K562 (cell line): Measurements from ENCODE around the gene DHRS3. TPM values are rescaled to one million over a fixed set of nuclear protein-coding genes. Genes with fewer than 3 reads are reported as not detected.

Experiments used
- ATAC-seq: fragments of 200-7000 bp; cut with Tn5 transposase; 3 replicates; pipeline ENCODE4 v1.9.1; 2020; ENCODE audit warnings: moderate library complexity
- BruUV-seq: library from RNA; stranded (reverse); fragments of 400-500 nt; replicated peaks from 2 replicates; lab custom pipeline; 2021; lab: Mats Ljungman, UMichigan
- CTCF ChIA-PET: fragments of 300-600 bp; formaldehyde crosslinking; extraction: SDS; loops from one replicate; lab custom pipeline; 2021; ENCODE audit warnings: low intra/inter-chr PET ratio; lab: Yijun Ruan, JAX
- POLR2A ChIA-PET: fragments of 300-600, 350-650 bp; sonication (Branson Sonifier 250); formaldehyde crosslinking; extraction: SDS; loops from one replicate; lab custom pipeline; 2021; ENCODE audit warnings: antibody characterized with exemption, inconsistent platforms; lab: Yijun Ruan, JAX
- DNase-seq, 4 experiments: peaks; one replicate each; pipeline versions ENCODE4 v3.0.0 to v3.0.0-alpha.2; 2011 to 2018; ENCODE audit warnings: low spot score in 3 of 4, mixed read lengths in 3 of 4; ENCODE audit errors: extremely low read depth in 1 of 4
- FAIRE-seq: peaks from 2 replicates; lab custom pipeline; 2011; peaks lifted over from hg19 to GRCh38; lab: Jason Lieb, UNC
- H2AFZ ChIP-seq: 2 replicates; pipeline ENCODE4 v1.6.0; 2011; ENCODE audit warnings: low read depth, low read length, control low read depth, inconsistent platforms
- H3K27ac ChIP-seq: fragments of 200-600 bp; 3 replicates; pipeline ENCODE4 v1.8.0; 2011; ENCODE audit warnings: low read depth, mild to moderate bottlenecking, control low read depth, inconsistent platforms, low read length, moderate library complexity, mixed read lengths; ENCODE audit errors: extremely low read depth
- H3K27me3 ChIP-seq, 2 experiments: fragments of 300-600 bp in 1 of 2; 2 replicates in 1 of 2; 3 replicates in 1 of 2; pipeline versions ENCODE4 v1.6.0 to v1.8.0; 2011; ENCODE audit warnings: inconsistent platforms in 2 of 2, low read length in 2 of 2, mild to moderate bottlenecking in 1 of 2, mixed read lengths in 1 of 2, moderate library complexity in 1 of 2; ENCODE audit not compliant: control insufficient read depth in 2 of 2, insufficient read depth in 2 of 2
- H3K36me3 ChIP-seq: fragments of 300-600 bp; 3 replicates; pipeline ENCODE4 v1.8.0; 2011; ENCODE audit warnings: mild to moderate bottlenecking, low read length, inconsistent platforms; ENCODE audit not compliant: control insufficient read depth, insufficient read depth
- H3K4me1 ChIP-seq, 2 experiments: fragments of 200-600 bp in 1 of 2; replicated peaks in 1 of 2; 2 replicates in 1 of 2; 3 replicates in 1 of 2; pipeline versions ENCODE4 v1.5.1 to v1.8.0; 2011; ENCODE audit warnings: inconsistent platforms in 2 of 2, low read length in 2 of 2, mild to moderate bottlenecking in 1 of 2, mixed read lengths in 1 of 2, moderate library complexity in 1 of 2; ENCODE audit not compliant: control insufficient read depth in 2 of 2, insufficient read depth in 2 of 2
- H3K4me2 ChIP-seq: 2 replicates; pipeline ENCODE4 v1.6.1; 2011; ENCODE audit warnings: low read length, control low read depth, inconsistent platforms, mixed read lengths; ENCODE audit not compliant: insufficient read depth
- H3K4me3 ChIP-seq: fragments of 200-600 bp; sonication (generic), shearing (Covaris generic); 2 replicates; pipeline ENCODE4 v1.5.1; 2016; ENCODE audit warnings: control low read depth, inconsistent platforms
- H3K79me2 ChIP-seq: fragments of 200-600 bp; 3 replicates; pipeline ENCODE4 v1.8.0; 2011; ENCODE audit warnings: low read length, inconsistent platforms; ENCODE audit not compliant: control insufficient read depth, insufficient read depth
- H3K9ac ChIP-seq, 2 experiments: 2 replicates each; pipeline versions ENCODE4 v1.6.0 to v1.6.1; 2011; ENCODE audit warnings: low read depth in 2 of 2, low read length in 2 of 2, control low read depth in 1 of 2, inconsistent platforms in 1 of 2, mild to moderate bottlenecking in 1 of 2, mixed read lengths in 1 of 2; ENCODE audit not compliant: insufficient read depth in 1 of 2
- H3K9me1 ChIP-seq: one replicate; pipeline ENCODE4 v1.6.0; 2011; ENCODE audit warnings: inconsistent platforms, mild to moderate bottlenecking, low read length, moderate library complexity; ENCODE audit not compliant: control insufficient read depth, insufficient read depth
- H3K9me3 ChIP-seq: replicated peaks from 2 replicates; pipeline ENCODE4 v1.5.1; 2011; ENCODE audit warnings: low read depth, low read length, inconsistent platforms; ENCODE audit not compliant: control insufficient read depth, insufficient read depth
- H4K20me1 ChIP-seq: replicated peaks from 2 replicates; pipeline ENCODE4 v1.6.1; 2011; ENCODE audit warnings: low read length, inconsistent platforms, mixed read lengths; ENCODE audit not compliant: control insufficient read depth, insufficient read depth
- BACH1 ChIP-seq: fragments of 200-800 bp; sonication (Bioruptor generic); IDR thresholded peaks from 2 replicates; pipeline ENCODE4 v1.6.1; 2016; ENCODE audit warnings: missing genetic modification characterization, missing compliant biosample characterization
- E2F6 ChIP-seq, 2 experiments: IDR thresholded peaks; 2 replicates each; pipeline ENCODE4 v1.6.1; 2011; ENCODE audit warnings: borderline replicate concordance in 1 of 2, control low read depth in 1 of 2, low read depth in 1 of 2, low read length in 1 of 2, mild to moderate bottlenecking in 1 of 2, mixed read lengths in 1 of 2, moderate library complexity in 1 of 2; ENCODE audit not compliant: insufficient read depth in 1 of 2, insufficient read length in 1 of 2, poor library complexity in 1 of 2, severe bottlenecking in 1 of 2; ENCODE audit errors: extremely low read depth in 1 of 2
- JUN ChIP-seq, 2 experiments: sonication (generic) in 1 of 2; formaldehyde crosslinking in 1 of 2; IDR thresholded peaks; 2 replicates each; pipeline versions ENCODE4 v1.6.1 to v1.8.0; 2012 to 2022; ENCODE audit warnings: borderline replicate concordance in 2 of 2, mild to moderate bottlenecking in 2 of 2, improper control_type of control experiment in 1 of 2, low read depth in 1 of 2, low read length in 1 of 2, missing genetic modification reagents in 1 of 2
- NCOA6 ChIP-seq: fragments of 450-650 bp; IDR thresholded peaks from 2 replicates; pipeline ENCODE4 v1.6.1; 2017; ENCODE audit warnings: mild to moderate bottlenecking
- PKNOX1 ChIP-seq: fragments of 450-650 bp; IDR thresholded peaks from 2 replicates; pipeline ENCODE4 v1.6.1; 2016
- ZC3H8 ChIP-seq: fragments of 450-650 bp; IDR thresholded peaks from 2 replicates; pipeline ENCODE4 v1.6.1; 2017
- ZNF407 ChIP-seq: fragments of 450-650 bp; IDR thresholded peaks from 2 replicates; pipeline ENCODE4 v1.6.1; 2016; ENCODE audit warnings: low read depth
- WGBS: fragments of 100-300 bp; shearing (Covaris generic); methylation state at CpG from one replicate; pipeline ENCODE4 v1.1.6; 2016; ENCODE audit warnings: low coverage, mixed read lengths; ENCODE audit not compliant: insufficient coverage; ENCODE audit errors: missing lambda C conversion rate; 5-methylcytosine and 5-hydroxymethylcytosine counted together
- in situ Hi-C: fragments of 300-500 bp; cut with MboI; formaldehyde crosslinking; loops from 4 replicates; pipeline ENCODE4 v1.15.0; 2018; ENCODE audit warnings: inconsistent platforms, mixed read lengths
- intact Hi-C: fragments of 100-400 bp; cut with micrococcal nuclease; formaldehyde crosslinking; loops from 2 replicates; pipeline ENCODE4 v1.14.2; 2022
- polyA plus RNA-seq, 8 experiments: library from polyadenylated mRNA; depleted of rRNA in 4 of 8; stranded (reverse) in 5 of 8; unstranded in 3 of 8; fragments of >200 nt; fragmentation: Nextera tagmentation in 2 of 8; fragmentation: Illumina TruSeq in 1 of 8; extraction: Ambion mirVana in 2 of 8; extraction: Trizol in 1 of 8; gene quantifications; 2 replicates each; pipeline versions ENCODE4 v1.2.1 to v1.2.3, GENCODE V29; 2011 to 2014; ENCODE audit warnings: inconsistent platforms in 1 of 8, missing spikeins in 1 of 8
- total RNA-seq, 7 experiments: library from RNA; depleted of rRNA in 6 of 7; stranded (reverse); fragments of >200 nt in 6 of 7; fragmentation: Illumina TruSeq in 2 of 7; extraction: Trizol in 2 of 7; gene quantifications; 2 replicates each; pipeline versions ENCODE4 v1.2.1 to v1.2.3, GENCODE V29; 2011 to 2021; ENCODE audit warnings: low replicate concordance in 1 of 7

The DHRS3 gene
- total and polyA plus RNA-seq, 9 of the 15 experiments (the other 6 are each of a cell fraction or from before 2014, with no cell fraction given) = 21.0 to 116 (median 58.7) TPM

GRCh38 chr1:12542616-12543592, 75.1 kb downstream of the DHRS3 start (continued):
- peak; percentile 73 for TF ChIP-seq PKNOX1

- ChIA-PET CTCF (no interaction called here), POLR2A (interaction anchor here (0.6 to 2.3 kb wide), 7 partner anchors 8 to 692 kb away, joined by 3 to 15 read pairs (median 4); no protein-coding TSS in a partner anchor)
- Histone ChIP-seq H3K9me1 (no peaks in the 10 kb centered on the region), H3K4me3 (no peak overlapping the region), H3K79me2 (no peaks in the 10 kb centered on the region), H3K4me2 (0 out of 2 replicates have a peak overlapping the region, but pooled peaks have one; percentile 40), H3K9me3 (no peaks in the 10 kb centered on the region), H3K9ac (peak overlapping the region; percentile 48 to 88), H4K20me1 (no peaks in the 10 kb centered on the region), H3K4me1 (peaks cover 30 to 31% of the 10 kb centered on the region in 2 experiments), H3K27me3 (no peaks in the 10 kb centered on the region), H3K27ac (peak overlapping the region; percentile 75), H2AFZ (peak overlapping the region; percentile 88), H3K36me3 (no peaks in the 10 kb centered on the region)
- no peak for ATAC-seq
- intact Hi-C loops (no loop called here), in situ Hi-C loops (no loop called here)
- 78% methylated on average over 9 of the region's 9 CpGs for WGBS
- no TSS peak for BruUV-seq
- no peak for FAIRE-seq
- no peak for DNase-seq
- TF ChIP-seq NCOA6 = no peak
- no peak for TF ChIP-seq ZC3H8
- no peak for TF ChIP-seq JUN (IDR thresholded peaks at IDR 0.05; ENCODE audit: borderline replicate concordance, low read depth, low read length)
- no peak for TF ChIP-seq JUN (CRISPR knock-in tag; IDR thresholded peaks at IDR 0.05; ENCODE audit: borderline replicate concordance)
- TF ChIP-seq E2F6 (IDR thresholded peaks at IDR 0.05; ENCODE audit: borderline replicate concordance in 1 of 2, extremely low read depth in 1 of 2, insufficient read depth in 1 of 2, insufficient read length in 1 of 2, low read depth in 1 of 2, low read length in 1 of 2, poor library complexity in 1 of 2, severe bottlenecking in 1 of 2) = no peak
- 0 out of 2 replicates have a peak, but pooled peaks have one; percentile 26 for TF ChIP-seq BACH1
- no peak for TF ChIP-seq ZNF407
These were observed 75.9 kb downstream of the DHRS3 start for GRCh38 chr1:12542138-12542465.
